Heart right ventricle (tissue), 16 donors: ENCODE data around the gene MARVELD2. TPM values are rescaled to one million over a fixed set of nuclear protein-coding genes. Genes with fewer than 3 reads are reported as not detected.
A peak's percentile ranks its signal among the peaks of the same experiment; 100 is the strongest.

ENCODE experiments used
- ATAC-seq, 8 donors: fragments of 200-7000 bp; cut with Tn5 transposase; one replicate each; pipeline ENCODE4 v1.9.1; 2020; ENCODE audit warnings: mild to moderate bottlenecking in 8 of 8, moderate library complexity in 8 of 8, moderate number of reproducible peaks in 1 of 8
- DNase-seq, 2 donors: peaks; one replicate each; pipeline ENCODE4 v3.0.0-alpha.2; 2020
- H3K27ac ChIP-seq, 10 donors: fragments of 200-600 bp; sonication (generic) in 2 of 10; one replicate each; pipeline versions ENCODE4 v1.5.0 to v1.8.0; 2020 to 2022; ENCODE audit warnings: mild to moderate bottlenecking in 3 of 10
- H3K27me3 ChIP-seq, 7 donors: fragments of 200-600 bp; one replicate each; pipeline ENCODE4 v1.8.0; 2021 to 2022; ENCODE audit warnings: mild to moderate bottlenecking in 2 of 7
- H3K36me3 ChIP-seq, 9 donors: fragments of 200-600 bp; sonication (generic) in 1 of 9; one replicate each; pipeline versions ENCODE4 v1.5.0 to v1.8.0; 2020 to 2022; ENCODE audit warnings: mild to moderate bottlenecking in 2 of 9
- H3K4me1 ChIP-seq, 9 donors: fragments of 200-600 bp; sonication (generic) in 1 of 9; one replicate each; pipeline versions ENCODE4 v1.5.0 to v1.8.0; 2020 to 2022; ENCODE audit warnings: mild to moderate bottlenecking in 4 of 9
- H3K4me3 ChIP-seq, 10 donors: fragments of 200-600 bp; sonication (generic) in 2 of 10; one replicate each; pipeline versions ENCODE4 v1.5.0 to v1.8.0; 2020 to 2022; ENCODE audit warnings: mild to moderate bottlenecking in 7 of 10, moderate library complexity in 2 of 10
- H3K9me3 ChIP-seq, 11 donors: fragments of 200-600 bp in 10 of 11; sonication (generic) in 2 of 11; one replicate each; pipeline versions ENCODE4 v1.5.0 to v1.8.0; 2013 to 2022; ENCODE audit warnings: mild to moderate bottlenecking in 2 of 11, control low read depth in 1 of 11, moderate library complexity in 1 of 11
- CTCF ChIP-seq, 9 donors: fragments of 200-600 bp; sonication (generic) in 2 of 9; IDR thresholded peaks; one replicate each; pipeline versions ENCODE4 v1.5.0 to v1.8.0; 2021 to 2022; ENCODE audit warnings: antibody characterized with exemption in 9 of 9, mild to moderate bottlenecking in 5 of 9, moderate library complexity in 1 of 9
- WGBS, 2 donors: extraction: QIAGEN DNeasy Blood & Tissue Kit; methylation state at CpG; one replicate each; pipeline ENCODE4 v1.1.7; 2013; ENCODE audit warnings: inconsistent platforms in 1 of 2; 5-methylcytosine and 5-hydroxymethylcytosine counted together
- intact Hi-C, 10 donors: fragments of 100-400 bp; cut with DNase I; formaldehyde crosslinking; loops; one replicate each; pipeline versions ENCODE4 v1.11.1 to v1.14.2; 2022
- polyA plus RNA-seq, 2 donors: library from polyadenylated mRNA; stranded (reverse); fragments of 200-250 nt; gene quantifications; one replicate each; pipeline ENCODE4 v1.2.3, GENCODE V29; 2013
- total RNA-seq, 10 donors: library from RNA; stranded (reverse); fragmentation: NEBNext Ultra II Directional in 3 of 10; extraction: Animal tissue kit (Norgen Biotek cat#: 25700) in 3 of 10; gene quantifications; one replicate each; pipeline versions ENCODE4 v1.2.1 to v1.2.4, GENCODE V29; 2021 to 2023
- donor health status: Arrhythmogenic right ventricular cardiomyopathy.
- donor health status: ischemic (EF 13 %, LVEDD 7.1; RV severe dilation, severe dysfunction).
- donor health status: healthy with polysubstance abuse.
- donor health status: DM: no; HTN: yes; CAD: no.
- donor health status: DM: no; HTN: no; CAD: no.
- donor health status: ischemic (EF 25% LVEDD 6.9; RV normal size, moderate dysfunction).
- donor health status: ischemic (EF 25% LVEDD 5.7; RV mildly dilated, moderate dysfunction).
- donor health status: healthy.
- donor health status: DM: yes; HTN: yes; CAD: no.
- donor health status: Ischemic cardiomyopathy.
- donor health status: ischemic (EF 35%, LVEDD 5.7; RV mildly dilated, moderate dysfunction).
- donor health status: nonischemic (EF 11% LVEDD 7.7; RV severe dilation, severe dysfunction).
- donor health status: DM: yes; HTN: yes; CAD: no.
- donor health status: PGD.
- donor health status: ischemic (EF 29% LVEDD 5.4; RV normal size, mild dysfunction).
- donor health status: nonischemic (EF 23%, LVEDD 6.1; RV moderate dilation, normal function).

The MARVELD2 gene
- total and polyA plus RNA-seq, 12 donors = 0.22 to 2.1 (median 1.2) TPM

GRCh38 chr5:69493396-69494133 is 78.6 kb downstream of the MARVELD2 start:
- intact Hi-C loops = no loop called here
- peak; percentile 37 to 69 (median 52) for ATAC-seq
- H3K27ac ChIP-seq = peak overlapping the region in 2 of 10 donors; percentile 16 to 58

More at GRCh38 chr5:69493396-69494133, 78.6 kb downstream of the MARVELD2 start:
- Histone ChIP-seq H3K4me3 (peak overlapping the region; percentile 54 to 72 (median 64)), H3K4me1 (peaks cover 3 to 26% (median 20%) of the 10 kb centered on the region in 9 donors), H3K9me3 (no peaks in the 10 kb centered on the region), H3K36me3 (no peaks in the 10 kb centered on the region), H3K27me3 (peaks cover 0 to 63% (median 55%) of the 10 kb centered on the region in 7 donors)
- DNase-seq = peak in 1 of 2 donors; percentile 7
- TF ChIP-seq CTCF (IDR thresholded peaks at IDR 0.05) = no peak
- 2% methylated on average over 62 of the region's 62 CpGs for WGBS, 2 donors

Other genes with a start within 250 kb of the MARVELD2 start
- 10 to 100 TPM in 1 of 10 donors, 1 to 10 TPM in 9; 2.2 to 17.6 (median 3.7) TPM for gene CCNB1, start 248.0 kb upstream of the MARVELD2 start, total RNA-seq
- gene CCNB1, start 248.0 kb upstream of the MARVELD2 start, polyA plus RNA-seq = 1 to 10 TPM; 1.7 to 2.7 TPM
- 1 to 10 TPM; 2.4 to 5.1 (median 3.4) TPM for gene CENPH, start 225.5 kb upstream of the MARVELD2 start, total RNA-seq
- gene CENPH, start 225.5 kb upstream of the MARVELD2 start, polyA plus RNA-seq = 1 to 10 TPM; 1.9 to 2.7 TPM
- gene CDK7, start 180.2 kb upstream of the MARVELD2 start, total RNA-seq = 10 to 100 TPM; 10.5 to 17.9 (median 13.7) TPM
- 10 to 100 TPM; 15.1 to 16.6 TPM for gene CDK7, start 180.2 kb upstream of the MARVELD2 start, polyA plus RNA-seq
- 1 to 10 TPM; 2.2 to 5.5 (median 4.2) TPM for gene CCDC125, start 82.3 kb upstream of the MARVELD2 start, total RNA-seq
- 1 to 10 TPM; 1.3 to 2.0 TPM for gene CCDC125, start 82.3 kb upstream of the MARVELD2 start, polyA plus RNA-seq
- 10 to 100 TPM; 20.8 to 53.2 (median 28.7) TPM for gene AK6, start 45.6 kb upstream of the MARVELD2 start, total RNA-seq
- gene AK6, start 45.6 kb upstream of the MARVELD2 start, polyA plus RNA-seq = 10 to 100 TPM; 40.9 to 65.6 TPM
- gene TAF9, start 45.6 kb upstream of the MARVELD2 start, total RNA-seq = 10 to 100 TPM; 36.8 to 51.5 (median 44.5) TPM
- 10 to 100 TPM; 35.8 to 62.2 TPM for gene TAF9, start 45.6 kb upstream of the MARVELD2 start, polyA plus RNA-seq
- gene RAD17, start 45.3 kb upstream of the MARVELD2 start, total RNA-seq = 10 to 100 TPM; 17.5 to 23.5 (median 19.9) TPM
- 10 to 100 TPM in 1 of 2 donors, 1 to 10 TPM in 1; 9.0 to 10.9 TPM for gene RAD17, start 45.3 kb upstream of the MARVELD2 start, polyA plus RNA-seq
- 1 to 10 TPM in 9 of 10 donors, under 1 TPM in 1; 0.98 to 3.1 (median 1.9) TPM for gene OCLN, start 77.7 kb downstream of the MARVELD2 start, total RNA-seq
- 1 to 10 TPM in 1 of 2 donors, under 1 TPM in 1; 0.30 to 6.5 TPM for gene OCLN, start 77.7 kb downstream of the MARVELD2 start, polyA plus RNA-seq
- gene GTF2H2C, start 145.1 kb downstream of the MARVELD2 start, total RNA-seq = 10 to 100 TPM in 9 of 10 donors, 1 to 10 TPM in 1; 7.3 to 17.9 (median 14.3) TPM
- gene GTF2H2C, start 145.1 kb downstream of the MARVELD2 start, polyA plus RNA-seq = 10 to 100 TPM; 10.5 to 14.5 TPM